Activated CD8-positive, alpha-beta memory T cell treated with anti-CD3 and anti-CD28 coated beads for 24 hours (primary cell): ENCODE measurements around the gene NUDT9.
"Not testable (repeated sequence)": the region's sequence is repeated elsewhere in the genome, so short reads cannot be mapped to it uniquely, and the experiment has no call there.

Source experiments
- DNase-seq: peaks from one replicate; pipeline ENCODE4 v3.0.0-alpha.2; 2020

NUDT9 gene

GRCh38 chr4:87465739-87466366, 43.5 kb downstream of the NUDT9 start:
- DNase-seq = no peak

GRCh38 chr4:87469390-87469789, 47.0 kb downstream of the NUDT9 start:
- DNase-seq = no peak

GRCh38 chr4:87476934-87477333, 54.6 kb downstream of the NUDT9 start:
- DNase-seq = no peak

GRCh38 chr4:87478732-87479250, 56.4 kb downstream of the NUDT9 start:
- DNase-seq = no peak

GRCh38 chr4:87481377-87481776, 59.0 kb downstream of the NUDT9 start:
- DNase-seq = no peak

- not testable (repeated sequence) for DNase-seq
These were observed 60.9 kb downstream of the NUDT9 start for GRCh38 chr4:87483247-87483646.

- not testable (repeated sequence) for DNase-seq
These were observed 66.3 kb downstream of the NUDT9 start for GRCh38 chr4:87488666-87489065.

- DNase-seq = no peak
These were observed 67.3 kb downstream of the NUDT9 start for GRCh38 chr4:87489678-87490077.

GRCh38 chr4:87490664-87491369, 68.4 kb downstream of the NUDT9 start:
- no peak for DNase-seq

- no peak for DNase-seq
These were observed 69.1 kb downstream of the NUDT9 start for GRCh38 chr4:87491436-87491835.

- DNase-seq = not testable (repeated sequence)
These were observed 69.5 kb downstream of the NUDT9 start for GRCh38 chr4:87491851-87492250.

- DNase-seq = no peak
These were observed 70.7 kb downstream of the NUDT9 start for GRCh38 chr4:87493115-87493514.

GRCh38 chr4:87497159-87497558, 74.8 kb downstream of the NUDT9 start:
- DNase-seq = no peak

GRCh38 chr4:87497578-87497977, 75.2 kb downstream of the NUDT9 start:
- no peak for DNase-seq

- no peak for DNase-seq
These were observed 76.1 kb downstream of the NUDT9 start for GRCh38 chr4:87498446-87498900.

- DNase-seq = no peak
These were observed 77.2 kb downstream of the NUDT9 start for GRCh38 chr4:87499403-87500091.

GRCh38 chr4:87500092-87500462, 77.7 kb downstream of the NUDT9 start:
- no peak for DNase-seq

GRCh38 chr4:87502580-87503238, 80.3 kb downstream of the NUDT9 start:
- no peak for DNase-seq

- DNase-seq = no peak
These were observed 83.5 kb downstream of the NUDT9 start for GRCh38 chr4:87505862-87506261.

GRCh38 chr4:87506974-87507701, 84.8 kb downstream of the NUDT9 start:
- DNase-seq = no peak
